Measurements from ENCODE around the gene RRP9.

DNA sequence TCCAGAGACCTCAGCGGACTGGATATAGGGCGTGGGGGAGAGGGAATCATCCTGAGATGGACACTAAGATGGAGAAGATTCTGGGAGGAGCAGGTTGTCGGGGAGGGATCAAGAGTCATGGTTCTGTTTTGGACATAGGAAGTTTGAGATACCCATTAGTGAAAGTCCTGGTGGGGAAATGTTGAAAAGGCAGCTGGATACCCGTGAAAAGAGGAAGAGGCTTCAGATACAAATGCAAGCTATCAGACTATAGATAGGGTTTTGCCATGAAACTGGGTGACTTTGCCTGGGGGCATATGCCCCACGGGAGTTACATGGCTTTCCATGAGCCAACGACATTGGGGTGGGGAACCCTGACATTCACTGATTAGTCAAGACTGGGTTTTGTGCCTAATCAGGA, 12.4 kb upstream of the RRP9 start:
- TF ChIP-seq, protein P1, sequence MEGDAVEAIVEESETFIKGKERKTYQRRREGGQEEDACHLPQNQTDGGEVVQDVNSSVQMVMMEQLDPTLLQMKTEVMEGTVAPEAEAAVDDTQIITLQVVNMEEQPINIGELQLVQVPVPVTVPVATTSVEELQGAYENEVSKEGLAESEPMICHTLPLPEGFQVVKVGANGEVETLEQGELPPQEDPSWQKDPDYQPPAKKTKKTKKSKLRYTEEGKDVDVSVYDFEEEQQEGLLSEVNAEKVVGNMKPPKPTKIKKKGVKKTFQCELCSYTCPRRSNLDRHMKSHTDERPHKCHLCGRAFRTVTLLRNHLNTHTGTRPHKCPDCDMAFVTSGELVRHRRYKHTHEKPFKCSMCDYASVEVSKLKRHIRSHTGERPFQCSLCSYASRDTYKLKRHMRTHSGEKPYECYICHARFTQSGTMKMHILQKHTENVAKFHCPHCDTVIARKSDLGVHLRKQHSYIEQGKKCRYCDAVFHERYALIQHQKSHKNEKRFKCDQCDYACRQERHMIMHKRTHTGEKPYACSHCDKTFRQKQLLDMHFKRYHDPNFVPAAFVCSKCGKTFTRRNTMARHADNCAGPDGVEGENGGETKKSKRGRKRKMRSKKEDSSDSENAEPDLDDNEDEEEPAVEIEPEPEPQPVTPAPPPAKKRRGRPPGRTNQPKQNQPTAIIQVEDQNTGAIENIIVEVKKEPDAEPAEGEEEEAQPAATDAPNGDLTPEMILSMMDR (IDR thresholded peaks at IDR 0.05; ENCODE audit: poor library complexity, severe bottlenecking), result no peak
- TF ChIP-seq EP300 (conservative IDR thresholded peaks at IDR 0.05; ENCODE audit: poor library complexity, severe bottlenecking) (no peak), MXI1 (conservative IDR thresholded peaks at IDR 0.05; ENCODE audit: poor library complexity, severe bottlenecking) (no peak), RAD21 (conservative IDR thresholded peaks at IDR 0.05) (no peak), SMC3 (conservative IDR thresholded peaks at IDR 0.05; ENCODE audit: poor library complexity) (no peak), TAF1 (IDR thresholded peaks at IDR 0.05; ENCODE audit: low read depth) (no peak), EZH2 (IDR thresholded peaks at IDR 0.05; ENCODE audit: borderline replicate concordance, insufficient read depth, low read length, poor library complexity, severe bottlenecking) (no peak), POLR2AphosphoS5 (IDR thresholded peaks at IDR 0.05) (no peak)
- TF ChIP-seq, protein P2, sequence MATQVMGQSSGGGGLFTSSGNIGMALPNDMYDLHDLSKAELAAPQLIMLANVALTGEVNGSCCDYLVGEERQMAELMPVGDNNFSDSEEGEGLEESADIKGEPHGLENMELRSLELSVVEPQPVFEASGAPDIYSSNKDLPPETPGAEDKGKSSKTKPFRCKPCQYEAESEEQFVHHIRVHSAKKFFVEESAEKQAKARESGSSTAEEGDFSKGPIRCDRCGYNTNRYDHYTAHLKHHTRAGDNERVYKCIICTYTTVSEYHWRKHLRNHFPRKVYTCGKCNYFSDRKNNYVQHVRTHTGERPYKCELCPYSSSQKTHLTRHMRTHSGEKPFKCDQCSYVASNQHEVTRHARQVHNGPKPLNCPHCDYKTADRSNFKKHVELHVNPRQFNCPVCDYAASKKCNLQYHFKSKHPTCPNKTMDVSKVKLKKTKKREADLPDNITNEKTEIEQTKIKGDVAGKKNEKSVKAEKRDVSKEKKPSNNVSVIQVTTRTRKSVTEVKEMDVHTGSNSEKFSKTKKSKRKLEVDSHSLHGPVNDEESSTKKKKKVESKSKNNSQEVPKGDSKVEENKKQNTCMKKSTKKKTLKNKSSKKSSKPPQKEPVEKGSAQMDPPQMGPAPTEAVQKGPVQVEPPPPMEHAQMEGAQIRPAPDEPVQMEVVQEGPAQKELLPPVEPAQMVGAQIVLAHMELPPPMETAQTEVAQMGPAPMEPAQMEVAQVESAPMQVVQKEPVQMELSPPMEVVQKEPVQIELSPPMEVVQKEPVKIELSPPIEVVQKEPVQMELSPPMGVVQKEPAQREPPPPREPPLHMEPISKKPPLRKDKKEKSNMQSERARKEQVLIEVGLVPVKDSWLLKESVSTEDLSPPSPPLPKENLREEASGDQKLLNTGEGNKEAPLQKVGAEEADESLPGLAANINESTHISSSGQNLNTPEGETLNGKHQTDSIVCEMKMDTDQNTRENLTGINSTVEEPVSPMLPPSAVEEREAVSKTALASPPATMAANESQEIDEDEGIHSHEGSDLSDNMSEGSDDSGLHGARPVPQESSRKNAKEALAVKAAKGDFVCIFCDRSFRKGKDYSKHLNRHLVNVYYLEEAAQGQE (IDR thresholded peaks at IDR 0.05; ENCODE audit: borderline replicate concordance), result no peak
